Measurements from ENCODE around the gene LRRC57.
A peak's percentile ranks its signal among the peaks of the same experiment; 100 is the strongest.

DNA sequence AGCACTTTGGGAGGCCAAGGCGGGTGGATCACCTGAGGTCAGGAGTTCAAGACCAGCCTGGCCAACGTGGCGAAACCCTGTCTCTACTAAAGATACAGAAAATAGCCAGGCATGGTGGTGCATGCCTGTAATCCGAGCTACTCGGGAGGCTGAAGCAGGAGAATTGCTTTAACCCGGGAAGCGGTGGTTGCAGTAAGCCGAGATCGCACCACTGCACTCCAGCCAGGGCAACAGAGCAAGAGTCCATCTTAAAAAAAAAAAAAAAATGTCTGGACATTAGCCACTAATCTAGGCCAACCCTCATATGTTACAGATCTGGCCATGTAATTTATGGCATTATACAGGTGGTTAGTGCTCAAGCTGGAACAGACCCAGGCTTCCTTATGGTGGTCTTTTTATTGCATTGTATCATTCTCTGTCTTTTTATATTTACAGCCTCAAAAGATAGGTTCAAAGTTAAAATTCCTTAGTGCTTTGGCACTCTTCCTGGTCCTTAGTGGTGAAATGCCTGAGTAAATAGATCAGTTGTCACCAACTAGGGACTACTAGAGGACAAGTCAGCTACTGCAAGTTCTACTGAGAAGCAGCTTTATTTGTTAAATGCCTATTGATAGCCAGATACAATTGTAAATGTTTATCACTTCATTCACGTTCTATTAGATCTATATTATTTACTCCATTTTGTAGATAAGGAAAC is 42.8 kb upstream of the LRRC57 start:
- TF ChIP-seq POLR2A (IDR thresholded peaks at IDR 0.05), result no peak
- TF ChIP-seq, protein P1, sequence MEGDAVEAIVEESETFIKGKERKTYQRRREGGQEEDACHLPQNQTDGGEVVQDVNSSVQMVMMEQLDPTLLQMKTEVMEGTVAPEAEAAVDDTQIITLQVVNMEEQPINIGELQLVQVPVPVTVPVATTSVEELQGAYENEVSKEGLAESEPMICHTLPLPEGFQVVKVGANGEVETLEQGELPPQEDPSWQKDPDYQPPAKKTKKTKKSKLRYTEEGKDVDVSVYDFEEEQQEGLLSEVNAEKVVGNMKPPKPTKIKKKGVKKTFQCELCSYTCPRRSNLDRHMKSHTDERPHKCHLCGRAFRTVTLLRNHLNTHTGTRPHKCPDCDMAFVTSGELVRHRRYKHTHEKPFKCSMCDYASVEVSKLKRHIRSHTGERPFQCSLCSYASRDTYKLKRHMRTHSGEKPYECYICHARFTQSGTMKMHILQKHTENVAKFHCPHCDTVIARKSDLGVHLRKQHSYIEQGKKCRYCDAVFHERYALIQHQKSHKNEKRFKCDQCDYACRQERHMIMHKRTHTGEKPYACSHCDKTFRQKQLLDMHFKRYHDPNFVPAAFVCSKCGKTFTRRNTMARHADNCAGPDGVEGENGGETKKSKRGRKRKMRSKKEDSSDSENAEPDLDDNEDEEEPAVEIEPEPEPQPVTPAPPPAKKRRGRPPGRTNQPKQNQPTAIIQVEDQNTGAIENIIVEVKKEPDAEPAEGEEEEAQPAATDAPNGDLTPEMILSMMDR (IDR thresholded peaks at IDR 0.05), result peak in 7 of 12 donors; percentile 13 to 42 (median 29)
